GM12878 (cell line): ENCODE data around the gene TLE3. TPM values are rescaled to one million over a fixed set of nuclear protein-coding genes. Genes with fewer than 3 reads are reported as not detected.

Experiments
- ATAC-seq: fragments of 200-7000 bp; cut with Tn5 transposase; 3 replicates; pipeline ENCODE4 v1.9.1; 2020; ENCODE audit warnings: mild to moderate bottlenecking, moderate library complexity
- BruUV-seq: library from RNA; stranded (reverse); fragments of 400-500 nt; replicated peaks from 2 replicates; lab custom pipeline; 2021; lab: Mats Ljungman, UMichigan
- CTCF ChIA-PET: fragments of 300-600 bp; sonication (Branson Sonifier 250); formaldehyde crosslinking; extraction: SDS; loops from one replicate; lab custom pipeline; 2021; ENCODE audit warnings: inconsistent platforms; lab: Yijun Ruan, JAX
- POLR2A ChIA-PET: fragments of 350-600 bp; formaldehyde crosslinking; extraction: SDS; loops from one replicate; lab custom pipeline; 2021; ENCODE audit warnings: inconsistent platforms; lab: Charles Lee
- RAD21 ChIA-PET: fragments of 300-600 bp; sonication (Branson Sonifier 250); formaldehyde crosslinking; loops from one replicate; lab custom pipeline; 2023; ENCODE audit warnings: antibody characterized with exemption; ENCODE audit not compliant: unreplicated experiment; lab: Charles Lee
- SMC1A ChIA-PET: fragments of 300-600 bp; sonication (Branson Sonifier 250); formaldehyde crosslinking; loops from one replicate; lab custom pipeline; 2023; ENCODE audit not compliant: unreplicated experiment, uncharacterized antibody; lab: Charles Lee
- DNase-seq: peaks from one replicate; pipeline ENCODE4 v3.0.0-alpha.2; 2011; ENCODE audit warnings: low read depth, low spot score
- FAIRE-seq: peaks from 3 replicates; lab custom pipeline; 2011; peaks lifted over from hg19 to GRCh38; lab: Jason Lieb, UNC
- H2AFZ ChIP-seq: 2 replicates; pipeline ENCODE4 v1.6.0; 2011; ENCODE audit warnings: low read depth, low read length, control low read depth; ENCODE audit not compliant: control insufficient read depth
- H3K27ac ChIP-seq: 2 replicates; pipeline ENCODE4 v1.5.1; 2011; ENCODE audit warnings: control low read depth; ENCODE audit not compliant: control insufficient read depth, insufficient read depth
- H3K27me3 ChIP-seq, 2 experiments: replicated peaks in 1 of 2; 2 replicates each; pipeline versions ENCODE4 v1.6.0 to v1.6.1; 2011; ENCODE audit warnings: low read length in 1 of 2; ENCODE audit not compliant: control insufficient read depth in 2 of 2, insufficient read depth in 2 of 2
- H3K36me3 ChIP-seq, 2 experiments: 2 replicates each; pipeline ENCODE4 v1.5.1; 2011; ENCODE audit warnings: low read length in 1 of 2; ENCODE audit not compliant: control insufficient read depth in 2 of 2, insufficient read depth in 2 of 2
- H3K4me1 ChIP-seq: 2 replicates; pipeline ENCODE4 v1.6.1; 2011; ENCODE audit warnings: mild to moderate bottlenecking, low read length, moderate library complexity, mixed read lengths; ENCODE audit not compliant: control insufficient read depth, insufficient read depth
- H3K4me2 ChIP-seq: 2 replicates; pipeline ENCODE4 v1.6.0; 2011; ENCODE audit warnings: control low read depth; ENCODE audit not compliant: control insufficient read depth, insufficient read depth
- H3K4me3 ChIP-seq: fragments of 200-600 bp; sonication (generic); 2 replicates; pipeline ENCODE4 v1.5.1; 2016
- H3K79me2 ChIP-seq: 2 replicates; pipeline ENCODE4 v1.6.0; 2011; ENCODE audit warnings: low read length; ENCODE audit not compliant: control insufficient read depth, insufficient read depth
- H3K9ac ChIP-seq: 2 replicates; pipeline ENCODE4 v1.8.0; 2011; ENCODE audit warnings: low read length, control low read depth, mixed read lengths; ENCODE audit not compliant: control insufficient read depth, insufficient read depth
- H3K9me3 ChIP-seq: replicated peaks from 3 replicates; pipeline ENCODE4 v1.5.1; 2011; ENCODE audit warnings: mild to moderate bottlenecking, low read length; ENCODE audit not compliant: control insufficient read depth, insufficient read depth
- H4K20me1 ChIP-seq: 2 replicates; pipeline ENCODE4 v1.6.0; 2011; ENCODE audit not compliant: control insufficient read depth, insufficient read depth
- BACH1 ChIP-seq: fragments of 450-650 bp; IDR thresholded peaks from 2 replicates; pipeline ENCODE4 v1.6.1; 2017; ENCODE audit warnings: mild to moderate bottlenecking, borderline replicate concordance
- BHLHE40 ChIP-seq, 2 experiments: fragments of 450-650 bp in 1 of 2; IDR thresholded peaks; 2 replicates each; pipeline ENCODE4 v1.6.1; 2011 to 2017; ENCODE audit warnings: low read depth in 2 of 2, borderline replicate concordance in 1 of 2, improper control_type of control experiment in 1 of 2, low read length in 1 of 2, mild to moderate bottlenecking in 1 of 2
- CBX3 ChIP-seq: fragments of 200-600 bp; sonication (generic); IDR thresholded peaks from 2 replicates; pipeline ENCODE4 v1.6.1; 2016; ENCODE audit warnings: low read depth, borderline replicate concordance
- CEBPZ ChIP-seq: fragments of 150-350 bp; IDR thresholded peaks from 2 replicates; pipeline ENCODE4 v1.6.1; 2016; ENCODE audit warnings: low read depth, low read length
- E4F1 ChIP-seq: fragments of 450-650 bp; IDR thresholded peaks from 2 replicates; pipeline ENCODE4 v1.6.1; 2018; ENCODE audit warnings: borderline replicate concordance, mild to moderate bottlenecking; ENCODE audit not compliant: partially characterized antibody
- ELK1 ChIP-seq: IDR thresholded peaks from 2 replicates; pipeline ENCODE4 v1.6.1; 2012; ENCODE audit warnings: low read depth, low read length, improper control_type of control experiment
- ESRRA ChIP-seq: IDR thresholded peaks from 2 replicates; pipeline ENCODE4 v1.6.1; 2012; ENCODE audit warnings: mild to moderate bottlenecking, low read length, improper control_type of control experiment
- FOXM1 ChIP-seq: IDR thresholded peaks from 2 replicates; pipeline ENCODE4 v1.6.1; 2012; ENCODE audit warnings: low read depth, mild to moderate bottlenecking, inconsistent platforms, low read length, moderate library complexity
- NBN ChIP-seq: fragments of 450-650 bp; IDR thresholded peaks from 2 replicates; pipeline ENCODE4 v1.6.1; 2016
- PML ChIP-seq: IDR thresholded peaks from 2 replicates; pipeline ENCODE4 v1.6.1; 2012; ENCODE audit warnings: low read length, inconsistent platforms
- RFX5 ChIP-seq: IDR thresholded peaks from 2 replicates; pipeline ENCODE4 v1.6.1; 2011; ENCODE audit warnings: low read depth, low read length, improper control_type of control experiment
- RUNX3 ChIP-seq: IDR thresholded peaks from 2 replicates; pipeline ENCODE4 v1.6.1; 2012; ENCODE audit warnings: low read length, inconsistent platforms
- SUZ12 ChIP-seq: fragments of 200-600 bp; sonication (generic); IDR thresholded peaks from one replicate; pipeline ENCODE4 v1.6.1; 2018; ENCODE audit warnings: antibody characterized with exemption, mild to moderate bottlenecking; ENCODE audit not compliant: unreplicated experiment
- ZBTB4 ChIP-seq: fragments of 450-650 bp; formaldehyde crosslinking; IDR thresholded peaks from 2 replicates; pipeline ENCODE4 v1.4.0; 2022; ENCODE audit warnings: mild to moderate bottlenecking, moderate library complexity
- WGBS: methylation state at CpG from one replicate; pipeline ENCODE4 v1.1.6; 2016; ENCODE audit warnings: low lambda C conversion rate; ENCODE audit not compliant: insufficient replicate concordance, insufficient coverage; ENCODE audit errors: missing lambda C conversion rate; 5-methylcytosine and 5-hydroxymethylcytosine counted together
- in situ Hi-C: fragments of 300-500 bp; cut with MboI; formaldehyde crosslinking; loops from 9 replicates; pipeline ENCODE4 v1.14.3; 2018; ENCODE audit warnings: mixed read lengths
- intact Hi-C: fragments of 100-400 bp; cut with micrococcal nuclease; formaldehyde crosslinking; loops from one replicate; pipeline ENCODE4 v1.14.2; 2022; ENCODE audit not compliant: unreplicated experiment
- polyA plus RNA-seq, 11 experiments: library from polyadenylated mRNA; depleted of rRNA in 4 of 11; unstranded in 6 of 11; stranded (reverse) in 5 of 11; fragments of >200 nt; fragmentation: Nextera tagmentation in 4 of 11; fragmentation: Illumina TruSeq in 1 of 11; extraction: Ambion mirVana in 4 of 11; extraction: Trizol in 1 of 11; gene quantifications; 1 replicate in 1 of 11; 2 replicates in 10 of 11; pipeline versions ENCODE4 v1.2.1 to v1.2.3, GENCODE V29; 2011 to 2016; ENCODE audit warnings: inconsistent platforms in 2 of 11, missing spikeins in 2 of 11, low read depth in 1 of 11
- total RNA-seq, 4 experiments: library from RNA; depleted of rRNA in 3 of 4; stranded (reverse); fragments of >200 nt in 3 of 4; fragmentation: Illumina TruSeq in 1 of 4; extraction: Trizol in 1 of 4; gene quantifications; 2 replicates each; pipeline versions ENCODE4 v1.2.1 to v1.2.3, GENCODE V29; 2013 to 2021

TLE3 gene
- total and polyA plus RNA-seq, 10 of the 15 experiments (the other 5 are each of a cell fraction or from before 2014, with no cell fraction given): 1.2 to 65.5 (median 9.7) TPM

- Histone ChIP-seq H4K20me1 (no peaks in the 10 kb centered on the region), H3K4me2 (no peak overlapping the region), H3K27me3 (no peaks in the 10 kb centered on the region), H3K4me3 (no peak overlapping the region), H3K79me2 (no peaks in the 10 kb centered on the region), H3K36me3 (peaks cover 41 to 62% of the 10 kb centered on the region in 2 experiments), H3K9ac (no peak overlapping the region), H3K9me3 (no peaks in the 10 kb centered on the region), H2AFZ (no peak overlapping the region), H3K4me1 (no peaks in the 10 kb centered on the region), H3K27ac (no peak overlapping the region)
- SMC1A ChIA-PET: no interaction called here
- 95% methylated on average over 20 of the region's 21 CpGs for WGBS
- no peak for DNase-seq
- no peak for ATAC-seq
- intact Hi-C loops: no loop called here
- CTCF ChIA-PET: interaction anchor here (0.6 to 1.2 kb wide), 2 partner anchors 22 to 78 kb away, joined by 3 to 6 read pairs; no protein-coding TSS in a partner anchor
- RAD21 ChIA-PET: no interaction called here
- POLR2A ChIA-PET: no interaction called here
- in situ Hi-C loops: no loop called here
- FAIRE-seq: no peak
- no TSS peak for BruUV-seq
- no peak for TF ChIP-seq E4F1
- TF ChIP-seq FOXM1: no peak
- no peak for TF ChIP-seq CBX3
- no peak for TF ChIP-seq ELK1
- TF ChIP-seq ZBTB4 (CRISPR knock-in tag): no peak
- TF ChIP-seq BHLHE40 (IDR thresholded peaks at IDR 0.05; ENCODE audit: borderline replicate concordance in 1 of 2, low read depth in 2 of 2, low read length in 1 of 2): no peak
- TF ChIP-seq BACH1: no peak
- no peak for TF ChIP-seq RUNX3
- no peak for TF ChIP-seq NBN
- TF ChIP-seq ESRRA: no peak
- no peak for TF ChIP-seq RFX5
- TF ChIP-seq CEBPZ: no peak
- TF ChIP-seq SUZ12: no peak
- TF ChIP-seq PML: no peak
These were observed 39.6 kb downstream of the TLE3 start for GRCh38 chr15:70057931-70058641.
